SH-SY5Y (cell line): ENCODE data around the gene NIFK.

Source experiments
- GATA2 ChIP-seq: IDR thresholded peaks from 2 replicates; pipeline ENCODE4 v1.6.1; 2011; ENCODE audit warnings: mild to moderate bottlenecking, low read depth, low read length
- GATA3 ChIP-seq: IDR thresholded peaks from 2 replicates; pipeline ENCODE4 v1.6.1; 2011; ENCODE audit warnings: low read depth, mild to moderate bottlenecking, low read length, moderate library complexity

The NIFK gene

GRCh38 chr2:121754851-121755236 lies 18.2 kb upstream of the NIFK start:
- TF ChIP-seq GATA2 = no peak
- TF ChIP-seq GATA3 = no peak

- no peak for TF ChIP-seq GATA2
- no peak for TF ChIP-seq GATA3
Measured at GRCh38 chr2:121748202-121748601, 11.5 kb upstream of the NIFK start.

GRCh38 chr2:121746071-121746578 lies 9.4 kb upstream of the NIFK start:
- no peak for TF ChIP-seq GATA3
- no peak for TF ChIP-seq GATA2

GRCh38 chr2:121741450-121741849 lies 4.8 kb upstream of the NIFK start:
- no peak for TF ChIP-seq GATA2
- no peak for TF ChIP-seq GATA3

- TF ChIP-seq GATA2 = no peak
- no peak for TF ChIP-seq GATA3
Measured at GRCh38 chr2:121740973-121741372, 4.3 kb upstream of the NIFK start.

GRCh38 chr2:121736140-121736461 lies 574 bp downstream of the NIFK start:
- TF ChIP-seq GATA3 = no peak
- TF ChIP-seq GATA2 = no peak

GRCh38 chr2:121735518-121736074 lies 1.1 kb downstream of the NIFK start:
- TF ChIP-seq GATA3 (no peak), GATA2 (no peak)

GRCh38 chr2:121731366-121731765 lies 5.3 kb downstream of the NIFK start:
- TF ChIP-seq GATA3 (no peak), GATA2 (no peak)

GRCh38 chr2:121727950-121728349 lies 8.7 kb downstream of the NIFK start:
- no peak for TF ChIP-seq GATA3
- no peak for TF ChIP-seq GATA2

GRCh38 chr2:121727332-121727731 lies 9.3 kb downstream of the NIFK start:
- TF ChIP-seq GATA3 (no peak), GATA2 (no peak)

- no peak for TF ChIP-seq GATA2
- no peak for TF ChIP-seq GATA3
Measured at GRCh38 chr2:121723316-121723715, 13.4 kb downstream of the NIFK start.

- TF ChIP-seq GATA3 = no peak
Measured at GRCh38 chr2:121722479-121722878, 14.2 kb downstream of the NIFK start.

- TF ChIP-seq GATA2 = no peak
Measured at GRCh38 chr2:121721926-121722325, 14.7 kb downstream of the NIFK start.

GRCh38 chr2:121717529-121717928 lies 19.1 kb downstream of the NIFK start:
- no peak for TF ChIP-seq GATA2
- no peak for TF ChIP-seq GATA3

GRCh38 chr2:121716126-121716525 lies 20.5 kb downstream of the NIFK start:
- TF ChIP-seq GATA2 (no peak), GATA3 (no peak)
